HG03060 (cell line): Measurements from ENCODE around the gene CRYBB1.

Source experiments
- ATAC-seq: cut with Tn5 transposase; IDR thresholded peaks from one replicate; pipeline ENCODE4 v1.9.1; 2021; ENCODE audit warnings: low read depth, moderate number of reproducible peaks; ENCODE audit not compliant: unreplicated experiment

The CRYBB1 gene

GRCh38 chr22:26617271-26618199 lies at the start of gene CRYBB1:
CRYBB1 (minus strand) TSS chr22:26618027; CDS start chr22:26616319, 1,708 bp downstream.
- no peak for ATAC-seq

- ATAC-seq, result no peak
These were observed 49.3 kb upstream of the CRYBB1 start for GRCh38 chr22:26667140-26667539.

GRCh38 chr22:26665813-26666231 lies 48.0 kb upstream of the CRYBB1 start:
- no peak for ATAC-seq

- ATAC-seq, result no peak
These were observed 45.6 kb upstream of the CRYBB1 start for GRCh38 chr22:26663374-26663923.

GRCh38 chr22:26662160-26662559 lies 44.3 kb upstream of the CRYBB1 start:
- ATAC-seq, result no peak

- no peak for ATAC-seq
These were observed 43.2 kb upstream of the CRYBB1 start for GRCh38 chr22:26660961-26661578.

- no peak for ATAC-seq
These were observed 42.5 kb upstream of the CRYBB1 start for GRCh38 chr22:26660356-26660755.

GRCh38 chr22:26658671-26659478 lies 41.0 kb upstream of the CRYBB1 start:
- no peak for ATAC-seq

GRCh38 chr22:26658161-26658560 lies 40.3 kb upstream of the CRYBB1 start:
- no peak for ATAC-seq

GRCh38 chr22:26656891-26657851 lies 39.3 kb upstream of the CRYBB1 start, which contains the start of gene MIAT:
MIAT (plus strand) TSS chr22:26657588.
- no peak for ATAC-seq

- ATAC-seq, result no peak
These were observed 34.0 kb upstream of the CRYBB1 start for GRCh38 chr22:26651815-26652214.

- no peak for ATAC-seq
These were observed 33.0 kb upstream of the CRYBB1 start for GRCh38 chr22:26650722-26651421.

- no peak for ATAC-seq
These were observed 30.9 kb upstream of the CRYBB1 start for GRCh38 chr22:26648528-26649388.

- no peak for ATAC-seq
These were observed 30.2 kb upstream of the CRYBB1 start for GRCh38 chr22:26648011-26648497.

GRCh38 chr22:26646158-26646557 lies 28.3 kb upstream of the CRYBB1 start:
- ATAC-seq, result no peak

GRCh38 chr22:26643418-26644100 lies 25.7 kb upstream of the CRYBB1 start:
- ATAC-seq, result no peak
